Kidney (tissue), 14 donors: ENCODE results near the gene MYBBP1A. TPM values are rescaled to one million over a fixed set of nuclear protein-coding genes. Genes with fewer than 3 reads are reported as not detected.

Source experiments
- DNase-seq, 5 donors: peaks; one replicate each; pipeline ENCODE4 v3.0.0-alpha.2; 2013 to 2020
- FAIRE-seq: peaks from 2 replicates; lab custom pipeline; 2012; peaks lifted over from hg19 to GRCh38; lab: Jason Lieb, UNC
- H3K27ac ChIP-seq, 2 donors: one replicate each; pipeline ENCODE4 v1.7.0; 2013; ENCODE audit warnings: low read depth in 2 of 2, low read length in 2 of 2, inconsistent platforms in 1 of 2
- H3K27me3 ChIP-seq: one replicate; pipeline ENCODE4 v1.7.1; 2013; ENCODE audit warnings: low read length, inconsistent platforms; ENCODE audit not compliant: control insufficient read depth, insufficient read depth
- H3K36me3 ChIP-seq, 3 donors: one replicate each; pipeline versions ENCODE4 v1.7.0 to v1.7.1; 2013; ENCODE audit warnings: low read length in 3 of 3, control low read depth in 1 of 3, inconsistent platforms in 1 of 3; ENCODE audit not compliant: insufficient read depth in 3 of 3, control insufficient read depth in 2 of 3
- H3K4me1 ChIP-seq, 3 donors: one replicate each; pipeline versions ENCODE4 v1.7.0 to v1.7.1; 2013; ENCODE audit warnings: low read length in 3 of 3, inconsistent platforms in 1 of 3, low read depth in 1 of 3; ENCODE audit not compliant: control insufficient read depth in 2 of 3, insufficient read depth in 2 of 3
- H3K4me3 ChIP-seq, 3 donors: one replicate each; pipeline versions ENCODE4 v1.7.0 to v1.8.1; 2013; ENCODE audit warnings: low read length in 3 of 3, control low read depth in 1 of 3, inconsistent platforms in 1 of 3
- H3K9ac ChIP-seq, 3 donors: one replicate each; pipeline versions ENCODE4 v1.7.0 to v1.7.1; 2013; ENCODE audit warnings: low read length in 3 of 3, control low read depth in 1 of 3, inconsistent platforms in 1 of 3
- H3K9me3 ChIP-seq, 3 donors: one replicate each; pipeline versions ENCODE4 v1.7.0 to v1.7.1; 2013; ENCODE audit warnings: low read length in 3 of 3, control low read depth in 1 of 3, inconsistent platforms in 1 of 3; ENCODE audit not compliant: control insufficient read depth in 2 of 3, insufficient read depth in 1 of 3
- CTCF ChIP-seq: IDR thresholded peaks from 3 replicates; pipeline ENCODE4 v1.5.1; 2012; ENCODE audit warnings: mild to moderate bottlenecking, moderate library complexity, borderline replicate concordance; ENCODE audit not compliant: insufficient read depth; ENCODE audit errors: extremely low read depth
- intact Hi-C: fragments of 100-400 bp; cut with DNase I; formaldehyde crosslinking; loops from one replicate; pipeline ENCODE4 v1.11.1; 2022
- polyA plus RNA-seq: library from polyadenylated mRNA; stranded (reverse); fragments of 350-450 nt; fragmentation: Illumina TruSeq; extraction: RNeasy Lipid Tissue Mini Kit (QIAGEN cat#74804); gene quantifications from one replicate; pipeline ENCODE4 v1.2.3, GENCODE V29; 2014; ENCODE audit warnings: low read depth, low replicate concordance; ENCODE audit not compliant: insufficient read depth
- total RNA-seq: library from RNA; stranded (reverse); fragmentation: NEBNext Ultra II Directional; extraction: Animal tissue kit (Norgen Biotek cat#: 25700); gene quantifications from one replicate; pipeline ENCODE4 v1.2.1, GENCODE V29; 2021
- donor health status: control.
- donor health status: control.
- donor health status: control.
- donor health status: control.
- donor health status: control.
- donor health status: DM: yes; HTN: yes; CAD: no.
- donor health status: Normal renal cell carcinoma (clear cell type).

Gene MYBBP1A
- total and polyA plus RNA-seq, 2 donors from 2014 or later = 11.9 to 51.6 TPM

- DNase-seq = no peak
- no peak overlapping the region for H3K4me3 ChIP-seq
- FAIRE-seq = no peak
- no peaks in the 10 kb centered on the region for H3K4me1 ChIP-seq
- TF ChIP-seq CTCF = no peak
- H3K27me3 ChIP-seq = no peaks in the 10 kb centered on the region
- no peaks in the 10 kb centered on the region for H3K9me3 ChIP-seq
- H3K27ac ChIP-seq = no peak overlapping the region
- no peak overlapping the region for H3K9ac ChIP-seq
- peaks cover 0 to 27% (median 10%) of the 10 kb centered on the region in 3 donors for H3K36me3 ChIP-seq
- intact Hi-C loops = no loop called here
These were observed 7.9 kb downstream of the MYBBP1A start for GRCh38 chr17:4547118-4547906.

- Histone ChIP-seq H3K4me1 (peaks cover 0 to under 1% (median 0%) of the 10 kb centered on the region in 3 donors), H3K4me3 (no peak overlapping the region), H3K27me3 (no peaks in the 10 kb centered on the region), H3K27ac (no peak overlapping the region), H3K9me3 (no peaks in the 10 kb centered on the region), H3K36me3 (peaks cover 0 to 21% (median 10%) of the 10 kb centered on the region in 3 donors), H3K9ac (no peak overlapping the region)
- no peak for TF ChIP-seq CTCF
- FAIRE-seq = no peak
- peak in 1 of 5 donors; percentile 54 for DNase-seq
- intact Hi-C loops = no loop called here
These were observed 9.8 kb downstream of the MYBBP1A start for GRCh38 chr17:4545217-4545951.

- Histone ChIP-seq H3K4me3 (no peak overlapping the region), H3K27me3 (no peaks in the 10 kb centered on the region), H3K36me3 (peaks cover 0 to 16% (median 10%) of the 10 kb centered on the region in 3 donors), H3K9me3 (no peaks in the 10 kb centered on the region), H3K9ac (no peak overlapping the region), H3K27ac (no peak overlapping the region), H3K4me1 (peaks cover 0 to 5% (median 4%) of the 10 kb centered on the region in 3 donors)
- FAIRE-seq (no peak), DNase-seq (peak in 3 of 5 donors; percentile 54 to 68 (median 66))
- TF ChIP-seq CTCF = no peak
- intact Hi-C loops = no loop called here
These were observed 10.3 kb downstream of the MYBBP1A start for GRCh38 chr17:4544951-4545216.
